HS-5 (cell line): ENCODE data around the gene SLC22A5.
A peak's percentile ranks its signal among the peaks of the same experiment; 100 is the strongest.

ENCODE experiments used
- DNase-seq: peaks from one replicate; pipeline ENCODE4 v3.0.0-alpha.2; 2012; ENCODE audit warnings: low read depth

The SLC22A5 gene

DNA sequence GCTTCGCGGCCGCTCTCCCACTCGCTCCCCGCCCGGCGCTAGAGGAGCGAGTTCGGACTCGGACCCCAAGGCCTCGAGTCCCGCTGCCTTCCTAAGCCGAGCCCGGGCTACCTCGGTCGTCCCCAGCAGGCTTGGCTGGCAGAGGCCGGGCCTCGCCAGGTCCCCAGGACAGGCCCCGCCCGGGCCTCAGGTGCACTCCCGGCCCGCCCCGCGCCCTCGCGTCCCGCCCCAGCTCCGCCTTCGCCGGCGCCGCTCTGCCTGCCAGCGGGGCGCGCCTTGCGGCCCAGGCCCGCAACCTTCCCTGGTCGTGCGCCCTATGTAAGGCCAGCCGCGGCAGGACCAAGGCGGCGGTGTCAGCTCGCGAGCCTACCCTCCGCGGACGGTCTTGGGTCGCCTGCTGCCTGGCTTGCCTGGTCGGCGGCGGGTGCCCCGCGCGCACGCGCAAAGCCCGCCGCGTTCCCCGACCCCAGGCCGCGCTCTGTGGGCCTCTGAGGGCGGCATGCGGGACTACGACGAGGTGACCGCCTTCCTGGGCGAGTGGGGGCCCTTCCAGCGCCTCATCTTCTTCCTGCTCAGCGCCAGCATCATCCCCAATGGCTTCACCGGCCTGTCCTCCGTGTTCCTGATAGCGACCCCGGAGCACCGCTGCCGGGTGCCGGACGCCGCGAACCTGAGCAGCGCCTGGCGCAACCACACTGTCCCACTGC lies at the start of gene SLC22A5:
Gene SLC22A5, plus strand, starts transcription at position 237 of the 707 bp plus-strand sequence. Its CDS starts 263 bp downstream, at position 500.
- DNase-seq, result no peak

DNA sequence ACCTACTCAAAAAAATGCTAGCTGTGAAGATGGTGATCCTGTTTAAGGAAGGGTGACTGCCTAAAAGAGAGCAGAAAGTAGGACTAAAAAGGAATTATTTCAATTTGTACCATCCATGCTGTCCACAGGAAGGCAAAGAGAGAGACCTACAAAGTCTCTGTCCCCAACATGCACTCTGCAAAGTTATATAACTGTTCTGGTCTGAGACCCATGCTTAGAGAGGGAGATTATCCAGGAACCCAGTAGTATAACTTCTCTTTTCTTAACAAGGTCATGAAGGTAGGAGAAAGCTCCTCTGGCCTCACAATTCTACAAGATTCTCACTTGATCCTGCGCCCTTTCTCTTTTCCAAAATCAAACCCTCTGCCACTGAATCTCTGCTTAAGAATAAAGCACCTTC lies 49.5 kb upstream of the SLC22A5 start:
- DNase-seq, result no peak

- DNase-seq, result no peak
These were observed 48.3 kb upstream of the SLC22A5 start for GRCh38 chr5:132321109-132321721.

- no peak for DNase-seq
These were observed 47.2 kb upstream of the SLC22A5 start for GRCh38 chr5:132322266-132322665.

DNA sequence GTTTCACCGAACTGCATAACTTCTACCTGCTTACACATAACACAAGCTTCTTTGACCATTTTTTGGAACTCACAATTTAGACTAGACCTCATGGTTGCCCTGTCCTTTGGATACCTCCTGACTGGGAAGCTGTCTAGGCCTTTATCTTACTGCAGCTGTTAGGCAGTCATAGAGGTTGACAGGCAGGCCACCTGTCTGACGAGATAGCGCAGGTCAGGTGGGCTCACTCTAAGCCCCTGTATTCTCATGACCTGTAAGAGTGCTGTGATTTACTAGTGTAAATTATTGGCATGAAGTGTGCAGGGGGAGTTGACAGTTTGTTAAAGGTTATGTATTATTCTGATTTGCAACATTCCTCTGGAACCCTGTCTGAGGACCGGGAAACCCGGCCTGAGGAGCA lies 46.3 kb upstream of the SLC22A5 start:
- no peak for DNase-seq

DNA sequence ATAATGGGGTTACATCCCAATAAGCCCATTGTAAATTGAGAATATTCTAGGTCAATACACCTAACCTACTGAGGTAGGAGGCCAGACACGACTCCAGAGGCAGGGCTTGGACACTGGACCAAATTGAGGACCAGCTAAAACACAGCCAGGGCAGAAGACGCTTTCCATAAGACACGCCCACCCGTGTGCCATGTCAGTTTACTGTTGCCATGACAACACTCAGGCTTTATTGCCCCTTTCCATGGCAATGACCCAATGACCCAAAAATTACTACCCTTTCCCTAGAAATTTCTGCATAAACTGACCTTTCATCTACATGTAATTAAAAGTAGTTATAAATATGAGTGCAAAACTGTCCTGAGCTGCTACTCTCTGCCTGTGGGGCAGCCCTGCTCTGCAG lies 43.8 kb upstream of the SLC22A5 start:
- no peak for DNase-seq

DNA sequence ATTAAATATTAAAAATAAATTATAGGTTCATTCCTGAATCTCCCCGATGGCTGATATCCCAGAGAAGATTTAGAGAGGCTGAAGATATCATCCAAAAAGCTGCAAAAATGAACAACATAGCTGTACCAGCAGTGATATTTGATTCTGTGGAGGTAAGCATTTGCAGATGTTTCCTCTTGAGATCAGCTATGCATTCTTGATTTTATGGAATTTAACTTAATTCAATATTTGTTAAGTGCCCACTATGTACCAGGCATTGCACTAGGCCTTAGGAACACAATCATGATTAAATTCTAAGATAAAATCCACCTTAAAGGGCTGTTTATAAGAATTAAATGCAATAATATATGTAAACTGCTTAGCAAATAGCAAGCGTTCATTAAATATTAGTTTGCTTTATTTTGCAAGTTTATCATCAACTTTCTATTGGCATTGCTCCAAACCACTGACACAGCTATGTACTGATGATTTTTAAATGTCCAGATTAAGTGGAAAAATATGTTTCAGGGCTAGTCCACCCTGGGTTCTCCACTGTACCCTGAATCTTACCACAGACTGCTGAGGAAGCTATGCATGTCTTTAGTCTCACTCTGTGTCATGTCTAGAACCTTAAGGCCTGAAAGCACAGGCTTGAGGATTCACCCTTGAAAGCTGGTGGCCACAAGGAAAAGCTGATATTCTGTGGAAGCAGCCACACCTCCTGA lies 42.1 kb upstream of the SLC22A5 start:
- DNase-seq, result no peak

DNA sequence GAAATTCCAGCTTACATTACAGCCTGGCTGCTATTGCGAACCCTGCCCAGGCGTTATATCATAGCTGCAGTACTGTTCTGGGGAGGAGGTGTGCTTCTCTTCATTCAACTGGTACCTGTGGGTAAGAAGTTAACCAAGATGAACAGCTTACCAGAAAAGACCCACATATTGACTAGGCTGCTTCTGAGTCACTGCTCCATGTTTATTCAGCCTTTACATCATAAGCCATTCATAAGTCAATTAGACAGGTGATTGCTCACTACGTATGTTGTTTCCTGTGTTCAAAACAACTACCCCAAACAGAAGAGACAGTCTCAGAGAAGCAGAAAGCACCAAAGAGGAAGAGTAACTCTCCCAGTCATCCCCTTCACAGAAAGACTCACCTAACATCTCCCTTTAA lies 34.7 kb upstream of the SLC22A5 start:
- no peak for DNase-seq

DNA sequence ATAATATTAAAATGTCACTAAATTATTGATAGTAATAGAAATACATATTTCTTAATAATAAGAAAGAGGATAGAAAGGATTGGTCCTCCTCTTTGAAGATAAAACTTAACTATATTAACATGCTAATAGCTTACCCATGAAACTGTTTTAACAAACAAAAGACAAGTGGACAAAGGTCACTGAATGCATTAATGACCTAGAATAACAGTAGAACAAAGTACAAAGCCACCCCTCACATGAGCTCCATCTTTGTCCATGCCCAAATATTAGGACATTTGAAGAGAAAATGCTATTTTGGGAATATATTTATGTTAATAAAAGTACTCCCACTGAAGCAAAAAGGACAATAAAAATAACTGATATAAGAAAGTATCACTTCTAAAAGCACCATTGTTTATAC lies 34.1 kb upstream of the SLC22A5 start:
- DNase-seq, result no peak

DNA sequence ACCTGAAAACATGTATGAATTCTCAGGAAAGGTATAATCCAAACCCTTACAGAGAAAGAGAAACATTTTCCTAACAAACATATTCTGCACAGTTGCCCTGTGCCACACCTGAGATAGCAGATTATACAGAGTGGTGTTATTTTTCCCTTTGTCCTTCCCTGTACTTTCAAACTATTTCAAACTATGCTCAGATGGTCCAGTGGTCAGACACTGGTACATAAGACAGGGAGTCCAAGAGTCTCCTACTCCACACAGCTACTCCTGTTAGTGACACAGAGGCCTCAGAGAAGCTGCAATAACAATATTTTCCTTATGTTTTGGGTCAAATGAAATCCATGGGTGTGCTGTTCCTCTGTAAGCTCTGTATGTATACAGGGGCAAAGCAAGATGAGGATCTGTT lies 30.0 kb upstream of the SLC22A5 start:
- no peak for DNase-seq

GRCh38 chr5:132342291-132343180 lies 27.0 kb upstream of the SLC22A5 start:
- no peak for DNase-seq

DNA sequence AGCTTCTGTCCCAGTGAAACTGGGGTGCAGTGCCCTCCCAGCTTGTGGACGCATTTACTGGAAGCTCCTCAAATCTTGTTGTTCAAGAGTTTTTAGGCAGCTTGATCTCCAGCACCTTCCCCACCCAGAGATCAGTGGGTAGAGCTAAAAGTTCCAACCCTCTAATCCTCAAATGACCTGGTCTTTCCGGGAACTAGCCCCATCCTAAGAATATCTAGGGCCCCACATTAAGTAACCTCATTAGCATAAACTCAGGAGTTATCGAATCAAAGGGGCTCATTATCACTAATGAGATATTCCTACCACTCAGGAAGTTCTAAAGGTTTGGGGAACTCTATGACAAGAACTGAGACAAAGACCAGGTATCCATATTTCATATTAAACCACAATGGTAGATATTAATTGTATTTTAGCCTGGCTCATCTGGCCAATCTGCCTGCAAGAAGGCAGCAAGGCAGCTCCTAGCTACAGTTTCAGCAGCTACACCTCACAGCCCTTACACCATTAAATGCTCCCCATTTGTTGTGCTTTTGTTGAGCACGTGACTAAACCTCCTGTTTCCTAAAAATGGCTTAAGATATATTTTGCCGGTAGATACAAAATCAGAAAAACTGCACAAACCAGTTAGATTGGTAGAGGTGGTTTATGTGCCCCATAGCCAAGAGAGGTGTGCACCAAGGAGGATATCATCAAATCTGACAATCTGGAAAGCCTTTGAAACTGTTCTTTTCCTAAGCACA lies 24.6 kb upstream of the SLC22A5 start:
- no peak for DNase-seq

DNA sequence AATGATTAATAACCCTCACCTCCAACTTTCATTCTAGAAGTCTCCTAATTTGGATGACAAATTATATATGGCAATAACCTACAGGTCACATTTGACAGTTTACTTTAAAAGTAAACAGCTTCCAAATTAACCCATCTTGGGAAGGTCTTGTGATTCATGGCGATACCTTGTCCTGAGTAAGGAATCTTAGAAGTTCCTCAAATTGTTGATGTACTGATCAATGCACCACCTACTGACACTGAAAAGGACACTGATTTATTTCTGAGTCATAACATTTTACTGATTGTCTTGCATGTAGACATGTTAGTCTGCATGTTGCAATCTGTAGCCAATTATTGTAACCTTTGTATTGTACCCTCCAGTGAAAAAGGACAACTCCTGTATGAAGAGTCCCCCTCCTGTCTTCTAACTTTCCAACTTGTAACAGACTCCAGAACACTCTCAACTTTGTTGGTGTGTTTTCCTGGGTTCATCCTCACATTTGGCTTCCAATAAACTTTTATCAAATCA lies 16.0 kb upstream of the SLC22A5 start:
- no peak for DNase-seq

DNA sequence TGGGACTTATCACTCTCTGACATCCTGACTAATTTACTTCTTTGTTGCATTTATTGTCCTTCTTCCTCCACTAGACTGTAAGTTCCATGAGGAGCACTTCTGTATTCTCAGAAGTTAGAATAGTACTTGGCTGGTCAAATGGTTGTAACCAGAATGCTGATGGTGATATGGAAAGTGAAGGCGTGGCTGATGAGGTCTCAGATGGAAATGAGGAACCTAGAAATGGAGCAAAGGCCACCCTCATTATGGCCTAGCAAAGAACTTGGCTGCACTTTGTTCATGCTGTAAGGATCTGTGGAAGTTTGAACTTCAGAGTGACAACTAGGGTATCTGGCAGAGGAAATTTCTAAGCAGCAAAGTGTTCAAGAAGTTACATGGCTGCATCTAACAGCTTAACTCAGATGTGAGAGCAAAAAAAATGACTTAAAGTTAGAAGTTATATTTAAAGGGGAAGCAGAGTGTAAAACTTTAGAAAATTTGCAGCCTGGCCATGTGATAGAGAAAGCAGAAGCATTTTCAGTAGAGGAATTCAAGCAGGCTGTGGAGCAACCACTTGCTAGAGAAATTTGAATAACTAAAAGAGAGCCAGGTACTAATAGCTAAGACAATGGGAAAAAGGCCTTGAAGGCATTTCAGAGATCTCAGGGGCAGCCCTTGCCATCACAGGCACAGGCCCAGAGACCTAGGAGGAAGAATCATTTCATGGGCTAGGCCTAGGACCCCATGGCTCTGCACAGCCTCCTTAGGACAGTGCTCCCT lies 14.9 kb upstream of the SLC22A5 start:
- DNase-seq, result no peak

DNA sequence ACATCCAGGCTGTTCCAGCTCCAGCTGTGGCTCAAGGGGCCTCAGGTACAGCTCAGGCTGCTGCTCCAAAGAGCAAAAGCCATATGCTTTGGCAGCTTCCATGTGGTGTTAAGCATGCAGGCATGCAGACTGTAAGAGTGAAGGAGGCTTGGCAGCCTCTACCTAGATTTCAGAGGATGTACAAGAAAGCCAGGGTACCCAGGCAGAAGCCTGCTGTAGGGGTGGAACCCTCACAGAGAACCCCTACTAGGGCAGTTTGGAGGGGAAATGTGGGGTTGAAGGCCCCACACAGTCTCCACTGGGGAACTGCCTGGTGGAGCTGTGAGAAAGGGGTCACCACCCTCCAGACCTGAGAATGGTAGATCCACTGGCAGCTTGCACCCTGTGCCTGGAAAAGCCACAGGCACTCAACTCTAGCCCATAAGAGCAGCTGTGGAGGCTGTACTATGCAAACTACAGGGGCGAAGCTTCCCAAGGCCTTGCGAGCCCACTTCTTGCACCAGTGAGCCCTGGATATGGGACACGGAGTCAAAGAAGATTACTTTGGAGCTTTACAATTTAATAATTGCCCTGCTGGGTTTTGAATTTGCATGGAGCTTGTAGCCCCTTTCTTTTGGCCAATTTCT lies 14.3 kb upstream of the SLC22A5 start:
- no peak for DNase-seq

GRCh38 chr5:132358775-132359174 lies 10.7 kb upstream of the SLC22A5 start:
- DNase-seq, result no peak

- DNase-seq, result no peak
These were observed 7.4 kb upstream of the SLC22A5 start for GRCh38 chr5:132362086-132362485.

GRCh38 chr5:132363431-132364112 lies 5.9 kb upstream of the SLC22A5 start:
- DNase-seq, result peak; percentile 79

DNA sequence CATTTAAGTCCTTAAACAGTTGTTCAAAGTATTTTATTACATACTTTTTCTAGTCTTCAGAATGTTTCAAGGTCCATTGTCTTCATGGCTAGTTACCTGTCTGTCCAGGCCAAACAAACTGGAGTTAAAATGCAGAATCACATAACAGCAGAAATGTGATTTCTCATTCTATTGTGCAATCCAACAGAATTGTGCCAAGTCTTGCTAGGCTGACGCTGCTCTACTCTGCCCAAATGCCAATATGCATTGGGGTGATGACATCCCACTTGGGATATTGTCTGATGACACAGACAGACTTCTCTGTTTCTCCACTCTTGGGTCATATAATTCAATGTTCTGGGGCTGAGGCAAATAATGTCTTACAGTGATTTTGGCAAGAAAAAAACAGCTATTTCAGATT lies 5.2 kb upstream of the SLC22A5 start:
- DNase-seq, result peak; percentile 73

- DNase-seq, result no peak
These were observed 4.3 kb upstream of the SLC22A5 start for GRCh38 chr5:132365213-132365612.
